HEK293T (cell line): Measurements from ENCODE around the gene HPSE2.

ENCODE experiments used
- CTCF ChIA-PET: fragments of 350-600 bp; formaldehyde crosslinking; extraction: SDS; loops from one replicate; lab custom pipeline; 2021; ENCODE audit warnings: antibody characterized with exemption, inconsistent platforms; lab: Yijun Ruan, JAX
- POLR2A ChIA-PET: fragments of 350-600 bp; formaldehyde crosslinking; extraction: SDS; loops from one replicate; lab custom pipeline; 2020; ENCODE audit warnings: antibody characterized with exemption, inconsistent platforms; lab: Yijun Ruan, JAX
- DNase-seq: peaks from one replicate; pipeline ENCODE4 v3.0.0; 2012; ENCODE audit warnings: mixed read lengths; ENCODE audit errors: extremely low spot score
- ARNT ChIP-seq: fragments of 450-650 bp; IDR thresholded peaks from 2 replicates; pipeline ENCODE4 v1.6.1; 2017; ENCODE audit warnings: mild to moderate bottlenecking
- BHLHE40 ChIP-seq: fragments of 450-650 bp; IDR thresholded peaks from 2 replicates; pipeline ENCODE4 v1.6.1; 2016; ENCODE audit warnings: mild to moderate bottlenecking, moderate library complexity, borderline replicate concordance
- CTBP1 ChIP-seq: fragments of 450-650 bp; IDR thresholded peaks from 2 replicates; pipeline ENCODE4 v1.6.1; 2016; ENCODE audit warnings: borderline replicate concordance
- FOXA1 ChIP-seq: fragments of 450-650 bp; IDR thresholded peaks from 2 replicates; pipeline ENCODE4 v1.6.1; 2016; ENCODE audit warnings: mild to moderate bottlenecking
- FOXK2 ChIP-seq: fragments of 450-650 bp; IDR thresholded peaks from 2 replicates; pipeline ENCODE4 v1.6.1; 2016; ENCODE audit warnings: mild to moderate bottlenecking
- FOXM1 ChIP-seq: fragments of 450-650 bp; IDR thresholded peaks from 2 replicates; pipeline ENCODE4 v1.6.1; 2017; ENCODE audit warnings: mild to moderate bottlenecking, borderline replicate concordance
- HDGF ChIP-seq: fragments of 450-650 bp; IDR thresholded peaks from 2 replicates; pipeline ENCODE4 v1.6.1; 2017; ENCODE audit warnings: antibody characterized with exemption, borderline replicate concordance
- NFRKB ChIP-seq: fragments of 450-650 bp; IDR thresholded peaks from 2 replicates; pipeline ENCODE4 v1.6.1; 2016; ENCODE audit warnings: mild to moderate bottlenecking, moderate library complexity
- SP1 ChIP-seq: fragments of 450-650 bp; IDR thresholded peaks from 2 replicates; pipeline ENCODE4 v1.6.1; 2017
- TARDBP ChIP-seq: fragments of 450-650 bp; IDR thresholded peaks from 2 replicates; pipeline ENCODE4 v1.6.1; 2016
- TF ChIP-seq, protein P1 (sequence below): fragments of 450-650 bp; IDR thresholded peaks from 2 replicates; pipeline ENCODE4 v1.6.1; 2016

The HPSE2 gene

GRCh38 chr10:98410759-98411158 lies 824.9 kb downstream of the HPSE2 start:
- CTCF ChIA-PET = interaction anchor here (0.6 kb wide), 1 partner anchor 364 kb away, joined by 4 read pairs; no protein-coding TSS in a partner anchor
- POLR2A ChIA-PET = no interaction called here
- no peak for DNase-seq
- no peak for TF ChIP-seq FOXA1
- no peak for TF ChIP-seq NFRKB

DNA sequence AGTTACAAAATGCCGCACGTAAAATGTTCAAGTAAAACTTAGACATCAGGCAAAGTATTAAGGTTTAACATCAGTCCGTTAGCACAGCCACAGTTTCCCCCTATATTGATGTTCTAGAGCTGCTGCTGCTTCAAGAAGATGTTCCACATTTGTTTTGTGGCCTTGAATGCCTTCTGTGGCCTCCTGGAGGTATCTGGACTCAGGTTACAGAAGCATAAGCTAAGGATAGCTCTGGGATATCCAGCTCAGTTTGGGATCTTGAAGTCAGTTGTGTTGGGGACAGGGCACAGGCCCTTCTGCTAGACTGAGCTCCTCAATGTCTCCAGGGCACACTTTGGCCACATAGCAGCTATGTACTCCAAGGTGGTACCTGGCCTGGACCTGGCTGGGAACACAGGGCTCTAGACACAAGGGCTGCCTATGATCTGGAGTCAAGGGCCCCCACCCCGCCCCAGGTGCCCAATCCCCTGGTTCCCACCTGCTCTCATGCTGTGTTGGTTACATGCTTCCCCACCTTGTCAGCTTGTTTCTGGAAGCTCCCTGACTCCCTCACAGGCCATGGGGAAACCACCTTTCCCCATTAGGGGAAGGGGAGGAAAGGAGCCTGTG lies 825.4 kb downstream of the HPSE2 start:
- ChIA-PET CTCF (interaction anchor here (0.6 kb wide), 1 partner anchor 363 kb away, joined by 4 read pairs; no protein-coding TSS in a partner anchor), POLR2A (no interaction called here)
- no peak for DNase-seq
- TF ChIP-seq FOXM1 (no peak), ARNT (no peak)

DNA sequence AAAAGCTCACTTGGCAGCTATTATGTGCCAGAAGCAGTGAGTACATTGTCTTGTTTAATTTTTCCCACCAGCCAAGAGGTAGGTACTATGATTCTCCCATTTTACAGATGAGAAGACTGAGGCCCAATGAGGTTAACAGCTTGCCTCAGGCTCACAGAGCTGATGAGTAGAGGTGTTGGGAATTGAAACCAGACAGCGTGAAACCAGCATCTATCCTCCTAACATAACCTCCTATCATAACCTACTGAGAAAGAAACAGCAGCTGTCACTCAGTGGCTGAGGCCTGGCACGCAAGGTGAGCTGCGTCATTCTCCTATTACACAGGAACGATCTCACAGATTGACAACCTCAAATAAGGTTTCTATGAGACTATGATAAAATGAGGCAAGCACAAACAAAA lies 826.9 kb downstream of the HPSE2 start:
- POLR2A ChIA-PET = no interaction called here
- CTCF ChIA-PET = interaction anchor here (0.6 to 0.9 kb wide), 2 partner anchors 14 to 22 kb away, joined by 4 read pairs; no protein-coding TSS in a partner anchor
- TF ChIP-seq, protein P1, sequence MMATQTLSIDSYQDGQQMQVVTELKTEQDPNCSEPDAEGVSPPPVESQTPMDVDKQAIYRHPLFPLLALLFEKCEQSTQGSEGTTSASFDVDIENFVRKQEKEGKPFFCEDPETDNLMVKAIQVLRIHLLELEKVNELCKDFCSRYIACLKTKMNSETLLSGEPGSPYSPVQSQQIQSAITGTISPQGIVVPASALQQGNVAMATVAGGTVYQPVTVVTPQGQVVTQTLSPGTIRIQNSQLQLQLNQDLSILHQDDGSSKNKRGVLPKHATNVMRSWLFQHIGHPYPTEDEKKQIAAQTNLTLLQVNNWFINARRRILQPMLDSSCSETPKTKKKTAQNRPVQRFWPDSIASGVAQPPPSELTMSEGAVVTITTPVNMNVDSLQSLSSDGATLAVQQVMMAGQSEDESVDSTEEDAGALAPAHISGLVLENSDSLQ = peak; percentile 18; the same call in 1 of the 2 replicates
- no peak for TF ChIP-seq CTBP1
- no peak for DNase-seq

GRCh38 chr10:98407744-98408241 lies 827.9 kb downstream of the HPSE2 start:
- ChIA-PET POLR2A (no interaction called here), CTCF (no interaction called here)
- DNase-seq = no peak
- TF ChIP-seq FOXA1 (no peak), SP1 (no peak), FOXK2 (no peak), TARDBP (no peak), NFRKB (no peak), BHLHE40 (no peak), FOXM1 (no peak), HDGF (no peak)
- TF ChIP-seq, protein P1 = no peak
